Osteoblast (primary cell): Measurements from ENCODE around the gene SULF2. TPM values are rescaled to one million over a fixed set of nuclear protein-coding genes. Genes with fewer than 3 reads are reported as not detected.
"Not testable (repeated sequence)": the region's sequence is repeated elsewhere in the genome, so short reads cannot be mapped to it uniquely, and the experiment has no call there.

Experiments used
- DNase-seq: peaks from one replicate; pipeline ENCODE4 v3.0.0; 2011; ENCODE audit warnings: low spot score, mixed read lengths; ENCODE audit not compliant: insufficient read length; ENCODE audit errors: missing footprints
- H2AFZ ChIP-seq: 2 replicates; pipeline ENCODE4 v1.6.0; 2011; ENCODE audit warnings: mild to moderate bottlenecking, low read length
- H3K27ac ChIP-seq: 2 replicates; pipeline ENCODE4 v1.5.1; 2011; ENCODE audit warnings: mild to moderate bottlenecking, low read depth, low read length, moderate library complexity
- H3K27me3 ChIP-seq: 2 replicates; pipeline ENCODE4 v1.6.0; 2012; ENCODE audit warnings: mild to moderate bottlenecking, control low read depth, inconsistent platforms, low read length, moderate library complexity; ENCODE audit not compliant: insufficient read depth
- H3K36me3 ChIP-seq: 2 replicates; pipeline ENCODE4 v1.5.1; 2011; ENCODE audit warnings: mild to moderate bottlenecking, low read length, control low read depth, moderate library complexity; ENCODE audit not compliant: insufficient read depth
- H3K4me1 ChIP-seq: 2 replicates; pipeline ENCODE4 v1.5.1; 2011; ENCODE audit warnings: mild to moderate bottlenecking, low read length, control low read depth, moderate library complexity; ENCODE audit not compliant: insufficient read depth
- H3K4me2 ChIP-seq: 2 replicates; pipeline ENCODE4 v1.6.0; 2011; ENCODE audit warnings: mild to moderate bottlenecking, low read length; ENCODE audit not compliant: insufficient read depth
- H3K4me3 ChIP-seq: fragments of 200-600 bp; sonication (generic); 3 replicates; pipeline ENCODE4 v1.5.1; 2012; ENCODE audit warnings: mild to moderate bottlenecking, low read length, inconsistent platforms; ENCODE audit not compliant: insufficient read depth
- H3K79me2 ChIP-seq: 2 replicates; pipeline ENCODE4 v1.6.0; 2012; ENCODE audit warnings: mild to moderate bottlenecking, low read length, control low read depth, inconsistent platforms; ENCODE audit not compliant: insufficient read depth
- H3K9me3 ChIP-seq: 2 replicates; pipeline ENCODE4 v1.5.1; 2011; ENCODE audit warnings: low read depth, low read length, control low read depth
- H4K20me1 ChIP-seq: 2 replicates; pipeline ENCODE4 v1.6.0; 2012; ENCODE audit warnings: mild to moderate bottlenecking, low read length, control low read depth; ENCODE audit not compliant: insufficient read depth
- CTCF ChIP-seq: IDR thresholded peaks from 2 replicates; pipeline ENCODE4 v1.5.1; 2011; ENCODE audit warnings: mild to moderate bottlenecking, low read depth, low read length, moderate library complexity; ENCODE audit errors: extremely low read depth
- total RNA-seq: library from RNA; depleted of rRNA; stranded (reverse); fragments of >200 nt; gene quantifications from 2 replicates; pipeline ENCODE4 v1.2.3, GENCODE V29; 2012

The SULF2 gene
- total RNA-seq, 1 donor: 102 TPM

GRCh38 chr20:47809161-47809960 is 24.1 kb upstream of the SULF2 start:
- Histone ChIP-seq H3K27ac (no peak overlapping the region), H4K20me1 (no peaks in the 10 kb centered on the region), H3K79me2 (no peaks in the 10 kb centered on the region), H3K4me2 (no peak overlapping the region), H3K4me3 (no peak overlapping the region), H3K27me3 (peaks cover 44% of the 10 kb centered on the region), H2AFZ (no peak overlapping the region), H3K9me3 (no peaks in the 10 kb centered on the region), H3K4me1 (no peaks in the 10 kb centered on the region), H3K36me3 (no peaks in the 10 kb centered on the region)
- no peak for TF ChIP-seq CTCF
- no peak for DNase-seq

GRCh38 chr20:47805951-47806350 is 20.7 kb upstream of the SULF2 start:
- H3K4me1 ChIP-seq: no peaks in the 10 kb centered on the region
- peaks cover 27% of the 10 kb centered on the region for H3K27me3 ChIP-seq
- H3K79me2 ChIP-seq: no peaks in the 10 kb centered on the region
- no peak overlapping the region for H3K4me2 ChIP-seq
- DNase-seq: no peak
- H4K20me1 ChIP-seq: no peaks in the 10 kb centered on the region
- H3K4me3 ChIP-seq: no peak overlapping the region
- no peak overlapping the region for H2AFZ ChIP-seq
- H3K27ac ChIP-seq: no peak overlapping the region
- H3K9me3 ChIP-seq: no peaks in the 10 kb centered on the region
- no peak for TF ChIP-seq CTCF
- H3K36me3 ChIP-seq: no peaks in the 10 kb centered on the region

- H3K27ac ChIP-seq, H3K79me2 ChIP-seq, H2AFZ ChIP-seq, H4K20me1 ChIP-seq, H3K4me2 ChIP-seq, H3K36me3 ChIP-seq, H3K4me3 ChIP-seq, DNase-seq, H3K9me3 ChIP-seq, H3K4me1 ChIP-seq: not testable (repeated sequence)
- peaks cover 18% of the 10 kb centered on the region for H3K27me3 ChIP-seq
These were observed 19.7 kb upstream of the SULF2 start for GRCh38 chr20:47804972-47805371.

- H3K9me3 ChIP-seq, DNase-seq, H3K4me3 ChIP-seq, H3K4me1 ChIP-seq, H3K27ac ChIP-seq, H2AFZ ChIP-seq, H3K36me3 ChIP-seq, H3K4me2 ChIP-seq, H3K79me2 ChIP-seq, H4K20me1 ChIP-seq: not testable (repeated sequence)
- peaks cover 14% of the 10 kb centered on the region for H3K27me3 ChIP-seq
These were observed 19.0 kb upstream of the SULF2 start for GRCh38 chr20:47804224-47804825.

GRCh38 chr20:47802975-47803374 is 17.7 kb upstream of the SULF2 start:
- H2AFZ ChIP-seq: no peak overlapping the region
- no peaks in the 10 kb centered on the region for H4K20me1 ChIP-seq
- H3K4me3 ChIP-seq: no peak overlapping the region
- no peak overlapping the region for H3K27ac ChIP-seq
- H3K4me2 ChIP-seq: no peak overlapping the region
- peaks cover 14% of the 10 kb centered on the region for H3K27me3 ChIP-seq
- TF ChIP-seq CTCF: no peak
- H3K36me3 ChIP-seq: no peaks in the 10 kb centered on the region
- H3K4me1 ChIP-seq: no peaks in the 10 kb centered on the region
- H3K79me2 ChIP-seq: no peaks in the 10 kb centered on the region
- H3K9me3 ChIP-seq: no peaks in the 10 kb centered on the region
- no peak for DNase-seq
